ENCODE measurements around the gene CPOX. TPM values are rescaled to one million over a fixed set of nuclear protein-coding genes. Genes with fewer than 3 reads are reported as not detected.

Gene CPOX
- 16.5 to 23.9 TPM (median 21.0 TPM) in 5 replicates for total RNA-seq (2022; extraction: Qiagen RNA extraction)

GRCh38 chr3:98593046-98593936 lies at the start of gene CPOX:
CPOX (minus strand) TSS chr3:98593611; CDS start chr3:98593504, 107 bp downstream.

GRCh38 chr3:98531622-98532274 lies 61.7 kb downstream of the CPOX start, which contains the start of gene GPR15:
GPR15 (plus strand) TSS chr3:98531978; CDS start chr3:98532034, 56 bp downstream.

Other genes with a start within 250 kb of the CPOX start
- not detected in 5 replicates for gene OR5K4, start 239.8 kb downstream of the CPOX start, total RNA-seq (2022; extraction: Qiagen RNA extraction)
- gene OR5K3, start 202.9 kb downstream of the CPOX start, total RNA-seq (2022; extraction: Qiagen RNA extraction), result not detected in 5 replicates
- not detected in 5 replicates for gene OR5K1, start 130.4 kb downstream of the CPOX start, total RNA-seq (2022; extraction: Qiagen RNA extraction)
- not detected in 5 replicates for gene OR5K2, start 95.9 kb downstream of the CPOX start, total RNA-seq (2022; extraction: Qiagen RNA extraction)
- gene CLDND1, start 70.7 kb downstream of the CPOX start, total RNA-seq (2022; extraction: Qiagen RNA extraction), result 46.3 to 65.9 TPM (median 61.6 TPM) in 5 replicates
- not detected in 5 replicates for gene GPR15, start 61.6 kb downstream of the CPOX start, total RNA-seq (2022; extraction: Qiagen RNA extraction)
- gene ST3GAL6, start 169.7 kb upstream of the CPOX start, total RNA-seq (2022; extraction: Qiagen RNA extraction), result 0.88 to 1.3 TPM (median 1.1 TPM) in 5 replicates